Stimulated activated memory B cell treated with anti-CD40 and anti-IgM and Interleukin-4, amounts not matched to agents 10 μg/mL and 1 μg/mL and 100 μg/mL, for 72 hours (primary cell): ENCODE results near the gene ZBTB18.

Experiments
- ATAC-seq: fragments of 150-1000 bp; cut with Tn5 transposase; 2 replicates; pipeline ENCODE4 v1.10.0; 2021
- H3K27ac Mint-ChIP-seq: one replicate; pipeline ENCODE4 v1.8.0; 2022; ENCODE audit warnings: mild to moderate bottlenecking, mixed read lengths
- H3K27me3 Mint-ChIP-seq: one replicate; pipeline ENCODE4 v1.8.0; 2022; ENCODE audit warnings: mixed read lengths
- H3K36me3 Mint-ChIP-seq: one replicate; pipeline ENCODE4 v1.8.0; 2022; ENCODE audit warnings: mixed read lengths
- H3K4me1 Mint-ChIP-seq: one replicate; pipeline ENCODE4 v1.8.0; 2022; ENCODE audit warnings: mixed read lengths
- H3K4me3 Mint-ChIP-seq: one replicate; pipeline ENCODE4 v1.8.0; 2022; ENCODE audit warnings: mild to moderate bottlenecking, moderate library complexity, mixed read lengths
- H3K9me3 Mint-ChIP-seq: one replicate; pipeline ENCODE4 v1.8.0; 2022; ENCODE audit warnings: mixed read lengths

The ZBTB18 gene

DNA sequence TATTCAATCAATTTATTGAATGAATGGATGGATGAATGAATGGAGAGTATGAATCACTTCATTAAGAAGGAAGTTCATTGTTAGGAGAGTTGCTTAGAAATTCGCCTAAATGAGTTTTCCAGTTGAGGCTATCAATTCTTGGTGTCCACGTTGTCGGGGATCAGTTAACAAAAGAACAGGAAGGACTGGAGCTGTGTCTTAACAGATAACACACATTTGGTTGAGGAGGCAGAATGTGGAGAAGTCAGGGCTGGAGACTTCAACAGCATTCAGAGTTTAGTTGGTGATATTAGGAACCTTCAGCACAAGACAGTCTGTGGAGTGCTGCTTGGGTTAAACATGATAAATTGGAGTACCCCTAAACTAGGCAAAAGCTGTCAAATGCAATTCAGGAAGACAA, 33.7 kb downstream of the ZBTB18 start:
- H3K27ac Mint-ChIP-seq = no peak overlapping the region
- H3K4me3 Mint-ChIP-seq = no peak overlapping the region
- H3K9me3 Mint-ChIP-seq = no peaks in the 10 kb centered on the region
- ATAC-seq = no peak
- H3K27me3 Mint-ChIP-seq = peaks cover 25% of the 10 kb centered on the region
- H3K4me1 Mint-ChIP-seq = peaks cover 7% of the 10 kb centered on the region
- H3K36me3 Mint-ChIP-seq = no peaks in the 10 kb centered on the region

DNA sequence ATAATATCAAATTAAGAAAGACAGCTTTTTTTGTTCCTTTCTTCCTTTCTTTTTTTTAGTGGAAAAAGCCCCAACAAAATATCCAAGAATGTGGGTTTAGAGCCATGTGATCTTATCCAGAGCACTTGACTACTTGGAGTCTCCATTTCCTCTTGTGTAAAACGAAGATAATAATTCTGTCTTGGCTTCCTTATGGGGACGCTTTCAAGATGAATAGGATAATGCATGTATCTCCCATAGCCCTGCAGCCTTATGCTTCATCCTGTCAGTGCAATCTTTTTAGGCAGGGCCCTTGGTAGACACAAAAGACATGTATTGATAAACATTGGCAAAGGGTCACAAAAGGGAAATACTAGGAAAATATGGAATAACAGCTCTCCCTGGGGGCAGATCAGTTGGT, 34.8 kb downstream of the ZBTB18 start:
- Mint-ChIP-seq H3K36me3 (no peaks in the 10 kb centered on the region), H3K9me3 (no peaks in the 10 kb centered on the region), H3K27ac (no peak overlapping the region), H3K4me1 (peaks cover 7% of the 10 kb centered on the region), H3K4me3 (no peak overlapping the region), H3K27me3 (peaks cover 25% of the 10 kb centered on the region)
- ATAC-seq = no peak

- Mint-ChIP-seq H3K36me3 (no peaks in the 10 kb centered on the region), H3K27me3 (peaks cover 19% of the 10 kb centered on the region), H3K4me1 (peaks cover 7% of the 10 kb centered on the region), H3K9me3 (no peaks in the 10 kb centered on the region), H3K27ac (no peak overlapping the region), H3K4me3 (no peak overlapping the region)
- no peak for ATAC-seq
These were observed 36.0 kb downstream of the ZBTB18 start for GRCh38 chr1:244087021-244087560.

DNA sequence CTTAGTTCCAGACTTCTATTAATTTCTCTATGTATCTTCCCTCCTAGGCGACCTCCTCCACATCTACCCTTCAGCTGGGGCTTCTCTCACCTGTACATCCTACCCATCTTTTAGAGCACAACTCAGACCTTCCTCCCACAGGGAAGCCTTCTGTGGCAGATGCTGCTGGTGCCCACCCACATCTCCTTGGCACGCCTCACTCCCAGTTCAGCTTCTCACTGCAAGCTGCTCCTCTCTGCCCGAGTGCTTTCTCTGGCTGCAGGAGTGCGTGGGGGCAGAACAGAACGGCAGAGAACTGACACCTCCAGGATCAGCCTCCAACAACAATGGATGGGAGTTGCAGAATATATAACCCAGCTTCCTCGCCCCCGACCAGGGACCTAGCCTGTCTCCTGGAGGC, 36.5 kb downstream of the ZBTB18 start:
- ATAC-seq = no peak
- Mint-ChIP-seq H3K27me3 (peaks cover 19% of the 10 kb centered on the region), H3K27ac (no peak overlapping the region), H3K4me3 (no peak overlapping the region), H3K36me3 (no peaks in the 10 kb centered on the region), H3K4me1 (peaks cover 7% of the 10 kb centered on the region), H3K9me3 (no peaks in the 10 kb centered on the region)

DNA sequence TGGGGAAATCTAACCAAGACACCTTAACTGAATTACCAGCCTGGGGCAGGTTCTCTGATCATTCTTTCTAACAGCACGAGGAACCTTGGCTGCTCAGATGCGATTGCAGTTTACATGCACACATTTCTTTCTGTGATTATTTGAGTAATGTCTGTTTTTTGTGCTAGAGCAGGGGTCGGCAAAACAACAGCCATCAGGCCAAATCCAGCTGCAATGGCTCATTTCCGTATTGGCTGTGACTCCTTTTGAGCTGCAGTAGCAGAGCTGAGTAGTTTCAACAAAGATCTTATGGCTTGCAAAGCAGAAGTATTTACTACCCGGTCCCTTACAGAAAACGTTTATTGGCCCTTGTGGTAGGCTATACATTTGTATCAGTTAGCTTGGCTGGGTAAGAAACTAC, 37.1 kb downstream of the ZBTB18 start:
- no peak overlapping the region for H3K27ac Mint-ChIP-seq
- H3K36me3 Mint-ChIP-seq = no peaks in the 10 kb centered on the region
- H3K4me1 Mint-ChIP-seq = peaks cover 7% of the 10 kb centered on the region
- H3K9me3 Mint-ChIP-seq = no peaks in the 10 kb centered on the region
- no peak overlapping the region for H3K4me3 Mint-ChIP-seq
- peaks cover 19% of the 10 kb centered on the region for H3K27me3 Mint-ChIP-seq
- no peak for ATAC-seq

- no peaks in the 10 kb centered on the region for H3K9me3 Mint-ChIP-seq
- H3K27ac Mint-ChIP-seq = no peak overlapping the region
- no peak overlapping the region for H3K4me3 Mint-ChIP-seq
- H3K4me1 Mint-ChIP-seq = no peaks in the 10 kb centered on the region
- H3K27me3 Mint-ChIP-seq = peaks cover 12% of the 10 kb centered on the region
- no peaks in the 10 kb centered on the region for H3K36me3 Mint-ChIP-seq
- no peak for ATAC-seq
These were observed 38.5 kb downstream of the ZBTB18 start for GRCh38 chr1:244089561-244089960.

- no peak overlapping the region for H3K4me3 Mint-ChIP-seq
- no peak for ATAC-seq
- peaks cover 12% of the 10 kb centered on the region for H3K27me3 Mint-ChIP-seq
- H3K9me3 Mint-ChIP-seq = no peaks in the 10 kb centered on the region
- H3K27ac Mint-ChIP-seq = no peak overlapping the region
- H3K36me3 Mint-ChIP-seq = no peaks in the 10 kb centered on the region
- no peaks in the 10 kb centered on the region for H3K4me1 Mint-ChIP-seq
These were observed 39.6 kb downstream of the ZBTB18 start for GRCh38 chr1:244090645-244091044.

DNA sequence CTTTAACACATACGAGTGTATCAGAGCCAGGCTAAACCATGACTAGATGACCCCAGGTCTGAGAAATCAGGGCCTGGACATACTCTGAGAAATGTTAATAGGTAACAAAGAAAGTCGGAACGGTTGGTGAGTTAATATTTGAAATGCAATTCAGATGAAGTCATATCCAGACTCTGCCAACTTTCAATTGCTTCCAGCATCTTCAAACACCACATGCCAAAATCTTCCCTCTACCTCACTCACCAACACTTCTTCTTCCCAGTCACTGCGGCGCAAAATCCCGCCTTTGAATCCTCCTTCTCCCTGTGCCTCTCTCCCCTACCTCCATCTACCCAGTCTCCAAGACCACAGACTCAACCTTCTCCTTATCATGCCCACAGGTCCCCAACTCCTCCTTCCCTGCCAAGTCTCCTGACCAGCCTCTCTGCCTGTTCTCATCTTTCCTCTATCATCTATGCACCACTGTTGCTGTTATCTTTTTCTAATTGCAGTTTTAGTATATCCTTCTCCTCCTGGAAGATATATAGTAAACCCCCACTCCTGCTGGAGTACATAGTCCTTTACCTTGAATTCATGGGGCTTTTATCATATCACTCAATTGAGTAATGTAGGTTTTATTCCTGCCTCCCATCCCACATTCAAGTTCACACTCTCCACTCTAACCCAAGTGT, 41.3 kb downstream of the ZBTB18 start:
- no peak overlapping the region for H3K27ac Mint-ChIP-seq
- H3K36me3 Mint-ChIP-seq = no peaks in the 10 kb centered on the region
- H3K27me3 Mint-ChIP-seq = peaks cover 12% of the 10 kb centered on the region
- no peak for ATAC-seq
- no peaks in the 10 kb centered on the region for H3K9me3 Mint-ChIP-seq
- H3K4me3 Mint-ChIP-seq = no peak overlapping the region
- no peaks in the 10 kb centered on the region for H3K4me1 Mint-ChIP-seq

DNA sequence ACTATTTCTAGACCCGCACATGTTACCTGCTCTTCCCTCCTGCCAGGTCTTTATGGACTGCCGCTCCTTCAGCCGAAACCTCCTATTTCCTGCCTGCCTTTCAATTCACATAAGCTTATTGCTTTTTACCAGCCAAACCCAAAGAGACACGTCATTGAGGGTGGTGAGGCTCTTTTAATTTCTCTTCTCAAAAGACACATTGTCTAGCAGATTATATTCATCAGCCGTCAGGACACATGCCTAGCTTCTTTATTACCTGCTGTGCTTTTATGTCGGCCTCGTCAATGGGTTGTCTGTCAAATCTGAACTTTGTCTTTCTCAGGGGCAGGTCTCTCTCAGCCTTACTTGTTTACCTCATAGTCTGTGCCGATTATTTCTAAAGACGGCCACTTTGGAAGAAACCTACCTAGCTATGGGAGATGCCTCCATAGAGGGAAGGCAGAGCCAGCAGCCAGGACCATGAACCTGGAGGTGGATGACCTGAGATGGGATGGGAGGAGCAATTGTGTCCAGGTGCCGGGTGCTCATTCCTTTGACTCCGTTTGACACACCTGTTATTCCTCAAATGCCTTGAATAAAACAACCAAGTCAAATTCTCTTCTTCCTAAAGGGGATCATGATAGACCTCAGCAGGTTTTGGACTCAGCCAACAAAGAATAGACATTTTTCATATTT, 42.0 kb downstream of the ZBTB18 start:
- Mint-ChIP-seq H3K4me3 (no peak overlapping the region), H3K9me3 (no peaks in the 10 kb centered on the region), H3K36me3 (no peaks in the 10 kb centered on the region), H3K27ac (no peak overlapping the region), H3K27me3 (peaks cover 12% of the 10 kb centered on the region), H3K4me1 (no peaks in the 10 kb centered on the region)
- ATAC-seq = no peak

DNA sequence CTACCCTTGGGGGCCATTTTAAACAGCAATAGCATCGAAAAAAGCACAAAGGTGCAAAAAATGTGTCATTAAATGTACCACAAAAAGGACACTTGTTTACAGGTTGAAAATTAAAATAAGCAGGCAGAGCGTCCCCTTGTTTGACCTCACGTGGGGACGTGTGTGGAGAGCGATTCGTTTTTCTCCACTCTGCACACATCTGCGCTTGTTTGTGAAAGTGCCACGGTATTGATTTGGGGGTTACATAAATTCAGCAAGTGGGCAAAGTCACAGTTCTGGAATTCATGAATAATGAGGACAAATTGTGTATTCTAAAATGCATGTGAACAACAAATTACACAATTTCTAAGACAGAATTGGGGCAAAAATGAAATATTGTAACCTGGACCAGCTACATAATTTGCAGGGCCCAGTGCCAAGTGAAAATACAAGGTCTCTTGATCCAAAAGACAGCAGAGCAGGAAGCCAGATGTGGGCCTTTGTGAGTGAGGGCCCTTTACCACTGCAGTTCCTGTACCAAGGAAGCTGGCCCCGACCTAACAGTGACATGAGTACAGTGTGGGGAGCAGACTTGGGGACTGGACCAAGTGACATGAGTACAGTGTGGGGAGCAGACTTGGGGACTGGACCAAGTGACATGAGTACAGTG, 43.9 kb downstream of the ZBTB18 start:
- Mint-ChIP-seq H3K27ac (no peak overlapping the region), H3K4me3 (no peak overlapping the region)

GRCh38 chr1:244095529-244095911, 44.4 kb downstream of the ZBTB18 start:
- ATAC-seq = no peak
- Mint-ChIP-seq H3K4me1 (peaks cover 2% of the 10 kb centered on the region), H3K27me3 (peaks cover 26% of the 10 kb centered on the region), H3K27ac (no peak overlapping the region), H3K9me3 (peaks cover 4% of the 10 kb centered on the region), H3K4me3 (no peak overlapping the region), H3K36me3 (no peaks in the 10 kb centered on the region)

More for the DNA sequence above, 43.9 kb downstream of the ZBTB18 start:
- Mint-ChIP-seq H3K4me1 (no peaks in the 10 kb centered on the region), H3K27me3 (peaks cover 22% of the 10 kb centered on the region), H3K9me3 (peaks cover 4% of the 10 kb centered on the region), H3K36me3 (no peaks in the 10 kb centered on the region)
- no peak for ATAC-seq

DNA sequence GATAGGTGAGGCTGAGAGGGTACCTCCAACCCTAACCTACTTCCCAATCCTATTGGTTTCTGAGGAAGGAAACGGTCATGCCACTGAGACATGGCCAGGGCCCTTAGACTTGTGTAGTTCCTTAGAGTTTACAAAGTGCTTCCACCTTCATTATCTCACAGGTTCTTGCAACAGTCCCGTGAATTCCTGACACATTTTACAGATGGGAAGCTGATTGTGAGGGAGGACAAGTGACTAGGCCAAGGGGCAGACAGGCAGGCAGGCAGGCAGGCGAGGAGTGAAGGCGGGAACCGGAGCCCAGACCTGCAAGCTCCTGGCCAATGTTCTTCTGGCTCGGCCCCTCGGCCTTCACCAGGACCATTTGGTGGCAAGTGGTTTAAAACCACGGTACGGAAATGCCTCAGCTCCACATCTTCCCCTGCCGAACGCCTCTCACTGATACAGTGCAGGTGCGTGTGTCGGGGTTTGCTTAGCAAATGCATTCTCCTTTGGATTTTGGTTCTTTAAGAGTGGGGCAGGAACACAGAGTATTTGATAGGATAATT, 45.1 kb downstream of the ZBTB18 start:
- peaks cover 32% of the 10 kb centered on the region for H3K27me3 Mint-ChIP-seq
- peaks cover 8% of the 10 kb centered on the region for H3K4me1 Mint-ChIP-seq
- H3K36me3 Mint-ChIP-seq = no peaks in the 10 kb centered on the region
- H3K27ac Mint-ChIP-seq = no peak overlapping the region
- no peak for ATAC-seq
- H3K9me3 Mint-ChIP-seq = peaks cover 4% of the 10 kb centered on the region
- H3K4me3 Mint-ChIP-seq = no peak overlapping the region

GRCh38 chr1:244096691-244097090, 45.6 kb downstream of the ZBTB18 start:
- Mint-ChIP-seq H3K27ac (no peak overlapping the region), H3K4me3 (no peak overlapping the region), H3K27me3 (peaks cover 37% of the 10 kb centered on the region), H3K9me3 (peaks cover 4% of the 10 kb centered on the region), H3K4me1 (peaks cover 14% of the 10 kb centered on the region), H3K36me3 (no peaks in the 10 kb centered on the region)
- no peak for ATAC-seq

GRCh38 chr1:244097523-244098405, 46.7 kb downstream of the ZBTB18 start:
- Mint-ChIP-seq H3K27ac (no peak overlapping the region), H3K4me1 (peaks cover 14% of the 10 kb centered on the region), H3K9me3 (peaks cover 4% of the 10 kb centered on the region), H3K36me3 (no peaks in the 10 kb centered on the region), H3K27me3 (peaks cover 41% of the 10 kb centered on the region), H3K4me3 (no peak overlapping the region)
- no peak for ATAC-seq
